ENCODE data around the gene CSTPP1.

GRCh38 chr11:46951864-46952263, 15.3 kb downstream of the CSTPP1 start:
- TF ChIP-seq EZH2 (IDR thresholded peaks at IDR 0.05; ENCODE audit: low read depth) = no peak
- TF ChIP-seq, protein P1, sequence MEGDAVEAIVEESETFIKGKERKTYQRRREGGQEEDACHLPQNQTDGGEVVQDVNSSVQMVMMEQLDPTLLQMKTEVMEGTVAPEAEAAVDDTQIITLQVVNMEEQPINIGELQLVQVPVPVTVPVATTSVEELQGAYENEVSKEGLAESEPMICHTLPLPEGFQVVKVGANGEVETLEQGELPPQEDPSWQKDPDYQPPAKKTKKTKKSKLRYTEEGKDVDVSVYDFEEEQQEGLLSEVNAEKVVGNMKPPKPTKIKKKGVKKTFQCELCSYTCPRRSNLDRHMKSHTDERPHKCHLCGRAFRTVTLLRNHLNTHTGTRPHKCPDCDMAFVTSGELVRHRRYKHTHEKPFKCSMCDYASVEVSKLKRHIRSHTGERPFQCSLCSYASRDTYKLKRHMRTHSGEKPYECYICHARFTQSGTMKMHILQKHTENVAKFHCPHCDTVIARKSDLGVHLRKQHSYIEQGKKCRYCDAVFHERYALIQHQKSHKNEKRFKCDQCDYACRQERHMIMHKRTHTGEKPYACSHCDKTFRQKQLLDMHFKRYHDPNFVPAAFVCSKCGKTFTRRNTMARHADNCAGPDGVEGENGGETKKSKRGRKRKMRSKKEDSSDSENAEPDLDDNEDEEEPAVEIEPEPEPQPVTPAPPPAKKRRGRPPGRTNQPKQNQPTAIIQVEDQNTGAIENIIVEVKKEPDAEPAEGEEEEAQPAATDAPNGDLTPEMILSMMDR (conservative IDR thresholded peaks at IDR 0.05) = no peak
